NOMO-1 treated with dmso at 0.1 percent for 144 hours (cell line): ENCODE measurements around the gene WNK4.
"Not testable (repeated sequence)": the region's sequence is repeated elsewhere in the genome, so short reads cannot be mapped to it uniquely, and the experiment has no call there.

ENCODE experiments used
- DNase-seq: peaks from one replicate; lab custom pipeline; 2025; ENCODE audit not compliant: unreplicated experiment; lab: John Stamatoyannopoulos, UW

WNK4 gene

GRCh38 chr17:42779936-42780850 lies at the start of gene WNK4:
TSS of gene WNK4 (plus strand) at chr17:42780610. CDS start at chr17:42780699, 89 bp downstream.
- DNase-seq, result no peak

GRCh38 chr17:42740699-42741098 lies 39.7 kb upstream of the WNK4 start:
- no peak for DNase-seq

DNA sequence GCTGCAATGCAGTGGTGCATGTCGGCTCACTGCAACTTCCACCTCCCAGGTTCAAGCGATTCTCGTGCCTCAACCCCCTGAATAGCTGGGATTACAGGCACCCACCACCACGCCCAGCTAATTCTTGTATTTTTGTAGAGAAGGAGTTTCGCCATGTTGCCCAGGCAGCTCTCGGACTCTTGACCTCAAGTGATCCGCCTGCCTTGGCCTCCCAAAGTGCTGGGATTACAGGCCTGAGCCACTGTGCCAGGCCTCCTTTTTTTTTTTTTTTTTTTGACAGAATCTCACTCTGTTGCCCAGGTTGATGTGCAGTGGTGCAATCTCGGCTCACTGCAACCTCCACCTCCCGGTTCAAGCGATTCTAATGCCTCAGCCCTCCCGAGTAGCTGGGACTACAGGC lies 37.5 kb upstream of the WNK4 start:
- not testable (repeated sequence) for DNase-seq

- no peak for DNase-seq
Observed at GRCh38 chr17:42743595-42744282, 36.7 kb upstream of the WNK4 start.

DNA sequence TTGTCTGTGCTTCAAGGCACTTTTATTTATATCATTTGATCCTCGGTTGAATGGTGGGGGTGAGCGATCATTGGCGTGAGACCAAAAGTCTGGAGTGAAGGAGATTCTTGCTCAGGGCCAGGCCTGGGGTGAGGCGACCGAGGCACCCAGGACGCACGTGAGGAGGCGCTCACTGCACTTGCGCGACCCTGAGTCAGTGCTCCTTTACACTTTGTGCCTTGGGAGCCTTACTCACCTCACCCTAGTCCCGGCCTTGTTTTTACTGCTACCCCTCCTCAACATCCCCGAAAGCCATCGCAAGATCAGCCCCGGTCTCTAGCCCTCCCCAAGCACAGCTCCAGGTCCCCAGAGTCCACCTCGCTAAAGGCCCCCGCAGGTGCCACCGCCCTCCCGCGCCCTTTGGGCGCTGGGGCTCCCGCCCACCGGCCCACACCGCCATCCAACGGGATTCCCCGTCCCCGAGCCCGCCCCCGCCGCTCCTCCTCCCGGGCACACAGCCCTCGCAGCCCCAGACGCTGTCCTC lies 36.1 kb upstream of the WNK4 start:
- no peak for DNase-seq

GRCh38 chr17:42744806-42745617 lies 35.4 kb upstream of the WNK4 start, which contains the start of gene EZH1:
TSS of gene EZH1 (minus strand) at chr17:42745040. CDS start at chr17:42728941, 16,099 bp downstream.
- peak; percentile 80 for DNase-seq

DNA sequence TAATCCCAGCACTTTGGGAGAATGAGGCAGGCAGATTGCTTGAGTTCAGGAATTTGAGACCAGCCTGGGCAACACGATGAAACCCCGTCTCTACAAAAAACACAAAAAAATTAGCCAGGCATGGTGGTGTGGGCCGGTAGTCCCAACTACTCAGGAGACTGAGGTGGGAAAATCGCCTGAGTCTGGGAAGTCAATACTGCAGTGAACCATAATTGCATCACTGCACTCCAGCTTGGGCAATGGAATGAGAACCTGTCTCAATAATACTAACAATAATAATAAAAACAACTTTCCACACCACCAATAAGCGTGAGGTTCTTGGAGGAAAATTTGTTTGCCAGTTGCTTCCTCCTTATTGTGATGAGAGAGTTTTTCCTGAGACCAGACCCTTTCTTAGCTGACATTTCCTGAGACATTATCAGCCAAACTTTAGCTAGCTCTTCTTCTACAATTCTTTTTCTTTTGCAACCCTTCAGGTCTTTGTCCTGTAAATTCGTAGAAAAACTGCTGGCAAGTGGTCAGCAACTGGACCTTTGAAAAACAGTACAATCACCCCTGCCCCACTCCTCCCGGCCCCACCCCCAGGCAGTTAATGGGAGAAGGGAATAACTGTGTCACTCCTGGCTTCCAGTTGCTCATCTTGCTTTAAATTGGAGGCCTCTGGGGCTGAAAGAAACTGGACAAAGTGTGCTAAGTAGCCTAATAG lies 32.1 kb upstream of the WNK4 start:
- DNase-seq, result no peak

- no peak for DNase-seq
Observed at GRCh38 chr17:42748908-42749798, 31.3 kb upstream of the WNK4 start.

DNA sequence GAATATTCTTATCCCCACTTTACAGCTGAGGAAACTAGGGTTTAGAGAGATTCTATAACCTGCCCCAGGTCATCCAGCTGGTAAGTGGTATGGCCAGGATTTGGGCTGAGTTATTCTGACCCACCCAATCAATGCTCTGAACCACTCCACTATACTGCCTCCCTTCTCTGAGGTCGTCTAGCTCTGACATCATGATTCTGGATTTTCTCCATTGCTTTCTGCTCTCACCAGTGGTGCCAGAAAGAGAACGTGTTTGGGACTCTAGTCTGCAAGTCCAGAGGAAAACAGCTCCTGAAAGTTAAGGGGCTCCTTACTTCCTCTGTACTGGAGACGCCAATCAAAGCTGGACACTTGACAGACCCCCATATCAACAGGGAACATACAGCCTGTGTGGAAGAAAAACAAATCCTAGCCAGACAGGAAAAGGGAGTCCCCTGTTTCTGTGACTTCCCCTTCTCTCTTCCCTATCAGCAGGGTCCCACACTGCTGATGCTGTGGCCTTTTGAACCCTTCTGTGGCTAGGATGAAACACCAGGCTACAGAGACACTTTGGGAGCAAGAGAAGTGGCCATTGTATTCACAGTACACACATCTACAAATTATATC lies 29.6 kb upstream of the WNK4 start:
- no peak for DNase-seq

DNA sequence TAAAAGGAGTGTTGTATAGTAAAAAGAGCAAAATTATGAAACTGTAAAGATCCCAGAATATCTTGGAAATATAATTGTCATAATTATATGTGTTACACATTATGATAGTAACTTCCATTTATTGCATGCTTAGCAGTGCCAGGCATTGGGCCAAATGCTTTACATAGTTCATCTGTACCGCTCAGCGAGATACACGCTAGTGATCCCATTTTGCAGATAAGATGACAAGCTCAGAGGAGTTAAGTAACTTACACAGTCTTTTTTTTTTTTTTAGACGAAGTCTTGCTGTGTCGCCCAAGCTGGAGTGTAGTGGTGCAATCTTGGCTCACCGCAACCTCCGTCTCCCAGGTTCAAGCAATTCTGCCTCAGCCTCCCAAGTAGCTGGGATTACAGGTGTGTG lies 28.8 kb upstream of the WNK4 start:
- no peak for DNase-seq

DNA sequence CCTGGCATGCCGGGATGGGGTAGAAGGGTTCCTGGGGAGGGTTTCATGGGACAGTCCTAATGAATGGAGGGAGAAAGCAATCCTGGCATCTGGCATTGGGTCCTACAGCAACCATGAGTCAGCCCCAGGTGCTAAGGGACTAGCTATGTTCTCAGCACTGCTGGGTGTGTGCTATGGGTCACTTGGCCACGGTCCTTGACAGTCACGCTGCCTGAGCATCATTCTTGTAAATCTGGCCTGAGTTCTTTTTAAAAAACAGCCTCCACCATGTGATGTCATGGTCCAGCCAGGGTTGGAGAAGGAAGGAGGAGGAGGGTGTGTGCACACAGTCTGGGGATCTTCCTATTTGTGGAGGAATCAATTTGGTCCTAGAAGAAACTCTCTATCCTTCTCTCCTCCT lies 25.6 kb upstream of the WNK4 start:
- no peak for DNase-seq

- DNase-seq, result no peak
Observed at GRCh38 chr17:42759982-42760651, 20.3 kb upstream of the WNK4 start.

DNA sequence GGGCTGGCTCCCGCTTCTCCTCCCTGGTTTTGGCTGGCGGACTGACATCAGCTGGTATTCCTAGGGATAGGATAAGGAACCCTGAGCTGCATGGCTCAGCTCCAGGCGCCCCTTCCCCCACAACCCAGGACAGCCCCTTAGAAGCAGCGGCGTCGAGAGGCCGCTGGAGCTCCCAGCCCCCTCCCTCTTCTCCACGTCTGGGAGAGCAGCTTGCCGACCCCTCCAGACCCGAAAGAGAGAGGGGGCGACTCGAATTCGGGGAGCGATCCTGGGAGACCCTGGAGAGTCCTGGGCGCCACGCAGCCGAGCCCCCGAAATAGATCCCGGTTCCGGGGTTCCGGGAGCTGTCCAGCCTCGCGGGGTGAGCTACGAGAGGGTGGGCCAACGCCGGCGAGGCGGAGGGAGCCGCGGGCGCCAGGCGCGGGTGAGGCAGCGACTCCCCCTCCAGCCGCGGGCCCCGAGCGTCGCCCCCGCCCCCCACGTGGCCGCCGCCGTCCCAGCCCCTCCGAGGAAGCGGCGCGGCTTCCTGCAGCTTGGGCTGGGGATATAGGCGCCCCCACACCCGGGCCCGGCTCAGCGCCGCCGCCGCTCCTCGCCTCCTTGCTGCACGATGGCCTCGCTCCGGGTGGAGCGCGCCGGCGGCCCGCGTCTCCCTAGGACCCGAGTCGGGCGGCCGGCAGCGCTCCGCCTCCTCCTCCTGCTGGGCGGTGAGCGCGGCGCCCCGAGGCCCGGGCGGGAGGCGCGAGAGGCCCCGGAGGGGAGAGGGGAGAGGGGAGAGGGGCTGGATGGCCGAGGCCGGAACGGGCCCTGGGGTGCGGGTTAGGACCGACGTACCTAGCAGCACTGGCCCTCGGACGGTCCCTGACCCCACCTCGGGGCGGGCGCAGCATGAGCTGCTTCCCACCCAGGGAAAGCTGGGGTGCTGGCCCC lies 19.5 kb upstream of the WNK4 start, which contains the start of gene RAMP2:
Gene RAMP2, plus strand, starts transcription at position 576 of the 930 bp plus-strand sequence. Its CDS starts 35 bp downstream, at position 611.
- DNase-seq, result no peak

GRCh38 chr17:42761638-42762037 lies 18.8 kb upstream of the WNK4 start:
- DNase-seq, result no peak

DNA sequence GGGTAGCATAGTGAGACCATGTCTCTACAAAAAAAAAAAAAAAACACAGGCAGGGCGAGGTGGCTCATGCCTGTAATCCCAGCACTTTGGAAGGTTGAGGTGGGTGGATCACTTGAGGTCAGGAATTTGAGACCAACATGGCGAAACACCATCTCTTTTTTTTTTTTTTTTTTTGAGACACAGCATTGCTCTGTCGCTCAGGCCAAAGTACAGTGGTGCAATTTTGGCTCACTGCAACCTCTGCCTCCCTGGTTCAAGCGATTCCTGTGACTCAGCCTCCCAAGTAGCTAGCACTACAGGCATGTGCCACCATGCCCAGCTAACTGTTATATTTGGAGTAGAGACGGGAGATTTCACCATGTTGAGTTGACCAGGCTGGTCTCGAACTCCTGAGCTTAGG lies 14.3 kb upstream of the WNK4 start:
- DNase-seq, result no peak

- DNase-seq, result no peak
Observed at GRCh38 chr17:42767512-42767911, 12.9 kb upstream of the WNK4 start.

- DNase-seq, result not testable (repeated sequence)
Observed at GRCh38 chr17:42768006-42768405, 12.4 kb upstream of the WNK4 start.
